Activated naive CD4-positive, alpha-beta T cell treated with anti-CD3 and anti-CD28 coated beads for 36 hours (primary cell): ENCODE measurements around the gene NUBPL. TPM values are rescaled to one million over a fixed set of nuclear protein-coding genes. Genes with fewer than 3 reads are reported as not detected.
"Not testable (repeated sequence)": the region's sequence is repeated elsewhere in the genome, so short reads cannot be mapped to it uniquely, and the experiment has no call there.

ENCODE experiments used
- CTCF ChIA-PET: fragments of 350-600 bp; sonication (Branson Sonifier 250); formaldehyde crosslinking; loops from one replicate; lab custom pipeline; 2021; ENCODE audit warnings: antibody characterized with exemption; lab: Charles Lee
- DNase-seq: peaks from one replicate; pipeline ENCODE4 v3.0.0-alpha.2; 2020
- H3K27ac Mint-ChIP-seq: one replicate; pipeline ENCODE4 v1.8.0; 2021; ENCODE audit warnings: mild to moderate bottlenecking, mixed read lengths
- H3K27me3 Mint-ChIP-seq: one replicate; pipeline ENCODE4 v1.8.0; 2021; ENCODE audit warnings: low read depth, mixed read lengths
- H3K36me3 Mint-ChIP-seq: one replicate; pipeline ENCODE4 v1.8.0; 2021; ENCODE audit warnings: low read depth, mixed read lengths
- H3K4me1 Mint-ChIP-seq: one replicate; pipeline ENCODE4 v1.8.0; 2021; ENCODE audit warnings: low read depth, mixed read lengths
- H3K4me3 Mint-ChIP-seq: one replicate; pipeline ENCODE4 v1.8.0; 2021; ENCODE audit warnings: mild to moderate bottlenecking, moderate library complexity, mixed read lengths
- H3K9me3 Mint-ChIP-seq: one replicate; pipeline ENCODE4 v1.8.0; 2021; ENCODE audit warnings: mixed read lengths
- intact Hi-C: fragments of 100-400 bp; cut with micrococcal nuclease; formaldehyde crosslinking; loops from one replicate; pipeline ENCODE4 v1.15.1; 2023
- total RNA-seq, 2 experiments: library from RNA; stranded (reverse); gene quantifications; one replicate each; pipeline ENCODE4 v1.2.3, GENCODE V29; 2021

NUBPL gene
- total RNA-seq, 2 experiments from 2014 or later: 11.5 to 13.5 TPM

DNA sequence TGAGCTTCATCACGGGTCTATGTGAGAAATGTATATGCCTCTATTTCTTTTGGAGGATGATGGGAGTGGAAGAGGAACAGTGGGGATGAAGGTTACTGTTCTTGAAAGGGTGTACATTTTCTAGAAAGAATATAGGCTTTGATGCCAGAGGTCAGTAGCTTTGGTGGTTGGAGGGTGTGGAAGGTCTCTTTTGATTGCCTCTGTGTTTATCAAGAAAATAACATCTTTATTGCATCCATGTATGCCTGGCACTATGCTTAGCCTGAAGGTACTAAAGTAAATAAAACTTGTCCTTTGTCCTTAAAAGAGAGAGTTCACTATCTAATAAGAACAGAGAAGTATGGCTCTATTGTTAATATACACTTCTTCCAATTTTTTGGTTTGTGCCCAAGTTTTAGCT lies 201.8 kb downstream of the NUBPL start:
- H3K27ac Mint-ChIP-seq: no peak overlapping the region
- intact Hi-C loops: no loop called here
- CTCF ChIA-PET: interaction anchor here (0.6 kb wide), 1 partner anchor 998 kb away, joined by 3 read pairs; no protein-coding TSS in a partner anchor
- DNase-seq: no peak
- H3K4me1 Mint-ChIP-seq: no peaks in the 10 kb centered on the region
- no peak overlapping the region for H3K4me3 Mint-ChIP-seq
- no peaks in the 10 kb centered on the region for H3K9me3 Mint-ChIP-seq
- no peaks in the 10 kb centered on the region for H3K27me3 Mint-ChIP-seq
- H3K36me3 Mint-ChIP-seq: peaks cover 7% of the 10 kb centered on the region

DNA sequence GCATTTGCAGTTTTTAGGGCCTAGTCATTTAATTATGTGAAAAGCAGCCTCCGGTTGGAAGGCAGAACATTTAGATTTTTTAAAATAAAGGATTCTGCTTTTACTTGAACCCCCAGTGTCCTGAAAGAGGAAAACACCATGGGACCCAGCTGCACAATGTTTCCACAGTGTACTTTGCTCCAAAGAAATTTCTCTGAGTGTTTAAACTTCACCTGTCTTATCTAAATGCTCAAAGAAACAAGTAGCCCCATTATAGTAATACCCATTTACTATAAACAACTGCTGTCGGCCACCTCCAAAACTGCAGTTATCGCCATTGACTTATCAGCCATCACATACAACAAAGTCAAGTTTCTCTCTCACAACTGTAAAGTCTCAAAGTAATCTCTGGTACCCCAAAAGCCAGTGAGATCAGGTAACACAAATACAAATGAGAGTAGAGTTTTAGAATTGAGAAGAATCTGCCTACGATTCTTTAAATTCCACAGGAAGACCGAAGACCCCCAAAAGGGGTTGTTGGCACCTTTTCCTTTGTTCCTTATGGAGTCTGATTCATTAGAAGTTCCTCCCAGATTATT lies 205.2 kb downstream of the NUBPL start:
- intact Hi-C loops: no loop called here
- CTCF ChIA-PET: no interaction called here

DNA sequence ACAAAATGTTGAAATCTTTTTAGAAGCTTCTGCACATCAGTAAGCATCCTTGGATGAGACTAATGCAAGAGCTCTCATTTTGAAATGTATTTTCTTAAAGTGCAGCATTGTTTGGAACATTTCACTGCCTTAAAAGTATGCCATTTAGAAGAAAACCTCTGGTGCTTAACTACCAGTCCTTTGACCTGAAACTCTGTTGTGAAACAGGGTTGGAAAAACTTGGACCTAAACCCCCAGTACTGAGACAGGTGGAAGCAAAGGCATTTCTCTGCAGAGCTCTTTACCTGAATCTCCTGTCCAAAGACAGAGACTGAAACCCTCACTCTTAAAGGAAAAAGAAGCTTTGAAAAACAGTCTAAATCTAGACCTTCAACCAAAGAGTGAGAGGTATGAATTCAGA lies 207.2 kb downstream of the NUBPL start:
- Mint-ChIP-seq H3K36me3 (peaks cover 6% of the 10 kb centered on the region), H3K27me3 (no peaks in the 10 kb centered on the region), H3K4me1 (no peaks in the 10 kb centered on the region), H3K27ac (no peak overlapping the region), H3K4me3 (no peak overlapping the region), H3K9me3 (no peaks in the 10 kb centered on the region)
- CTCF ChIA-PET: no interaction called here
- intact Hi-C loops: no loop called here
- DNase-seq: no peak

More for the DNA sequence above, 205.2 kb downstream of the NUBPL start:
- no peak overlapping the region for H3K4me3 Mint-ChIP-seq
- H3K27ac Mint-ChIP-seq: no peak overlapping the region
- H3K36me3 Mint-ChIP-seq: peaks cover 6% of the 10 kb centered on the region
- H3K9me3 Mint-ChIP-seq: no peaks in the 10 kb centered on the region
- no peak for DNase-seq
- no peaks in the 10 kb centered on the region for H3K4me1 Mint-ChIP-seq
- no peaks in the 10 kb centered on the region for H3K27me3 Mint-ChIP-seq

DNA sequence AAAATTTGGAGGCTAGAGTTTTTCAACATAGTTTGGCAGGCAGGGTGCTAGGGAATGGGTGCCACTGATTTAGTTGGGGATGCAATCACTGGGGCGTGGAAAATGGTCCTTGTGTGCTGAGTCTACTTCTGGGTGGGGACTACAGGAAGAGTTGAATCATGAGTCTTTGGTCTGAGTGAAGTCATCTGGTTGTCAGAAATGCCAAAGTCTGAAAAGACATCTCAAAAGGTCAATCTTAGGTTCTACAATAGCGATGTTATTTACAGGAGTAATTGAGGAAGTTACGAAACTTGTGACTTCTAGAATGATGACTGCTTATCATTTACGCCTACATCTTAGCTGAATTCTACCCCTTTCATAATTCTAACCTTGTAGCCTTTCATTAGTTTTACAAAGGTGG lies 209.1 kb downstream of the NUBPL start:
- no peaks in the 10 kb centered on the region for H3K4me1 Mint-ChIP-seq
- intact Hi-C loops: no loop called here
- CTCF ChIA-PET: no interaction called here
- no peak overlapping the region for H3K27ac Mint-ChIP-seq
- H3K9me3 Mint-ChIP-seq: no peaks in the 10 kb centered on the region
- H3K27me3 Mint-ChIP-seq: no peaks in the 10 kb centered on the region
- no peak overlapping the region for H3K4me3 Mint-ChIP-seq
- no peak for DNase-seq
- H3K36me3 Mint-ChIP-seq: peaks cover 8% of the 10 kb centered on the region

DNA sequence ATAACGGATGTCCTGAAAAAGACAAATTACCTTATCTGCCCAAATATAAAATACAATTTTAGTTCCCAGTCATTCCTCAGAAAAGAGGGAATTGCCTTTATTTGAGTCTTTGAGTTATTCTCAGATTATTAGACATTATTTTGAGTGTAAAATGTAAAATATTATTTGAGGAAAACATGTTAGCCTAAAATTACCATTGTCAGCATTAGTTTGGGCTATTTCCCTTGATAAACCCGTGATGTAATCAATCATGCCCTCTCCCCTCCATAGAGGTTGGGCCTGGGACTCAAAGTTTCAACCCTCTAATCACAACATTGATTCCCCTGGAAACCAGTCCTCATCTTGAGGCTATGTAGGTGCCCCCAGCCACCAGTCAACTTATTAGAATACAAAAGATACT lies 213.4 kb downstream of the NUBPL start:
- intact Hi-C loops: no loop called here

DNA sequence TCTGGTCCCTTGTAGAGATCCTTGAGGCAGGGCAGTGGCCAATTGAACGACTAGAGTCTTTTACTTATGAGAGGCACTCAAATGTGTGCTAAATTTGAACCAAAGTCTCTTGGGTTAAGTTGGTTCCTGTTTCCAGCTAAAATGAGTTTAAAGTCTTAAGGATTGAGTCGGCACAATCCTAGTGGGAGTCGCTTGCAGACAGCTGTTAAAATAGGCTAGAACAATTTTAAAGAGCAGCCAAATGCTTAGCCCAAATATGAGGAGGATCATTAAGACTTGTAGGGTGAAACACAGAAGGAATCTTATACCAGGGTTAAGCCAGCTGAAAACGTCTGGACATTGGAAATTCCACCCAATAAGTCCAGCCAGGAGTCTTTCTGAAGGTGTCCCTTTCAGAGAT lies 216.1 kb downstream of the NUBPL start:
- Mint-ChIP-seq H3K27me3 (no peaks in the 10 kb centered on the region), H3K4me1 (no peaks in the 10 kb centered on the region), H3K9me3 (peaks cover 16% of the 10 kb centered on the region), H3K36me3 (peaks cover 28% of the 10 kb centered on the region), H3K4me3 (no peak overlapping the region), H3K27ac (no peak overlapping the region)
- CTCF ChIA-PET: no interaction called here
- DNase-seq: no peak
- intact Hi-C loops: no loop called here

More for the DNA sequence above, 213.4 kb downstream of the NUBPL start:
- Mint-ChIP-seq H3K4me1 (no peaks in the 10 kb centered on the region), H3K4me3 (no peak overlapping the region), H3K36me3 (peaks cover 19% of the 10 kb centered on the region), H3K9me3 (peaks cover 6% of the 10 kb centered on the region), H3K27me3 (no peaks in the 10 kb centered on the region), H3K27ac (no peak overlapping the region)
- CTCF ChIA-PET: no interaction called here
- no peak for DNase-seq

DNA sequence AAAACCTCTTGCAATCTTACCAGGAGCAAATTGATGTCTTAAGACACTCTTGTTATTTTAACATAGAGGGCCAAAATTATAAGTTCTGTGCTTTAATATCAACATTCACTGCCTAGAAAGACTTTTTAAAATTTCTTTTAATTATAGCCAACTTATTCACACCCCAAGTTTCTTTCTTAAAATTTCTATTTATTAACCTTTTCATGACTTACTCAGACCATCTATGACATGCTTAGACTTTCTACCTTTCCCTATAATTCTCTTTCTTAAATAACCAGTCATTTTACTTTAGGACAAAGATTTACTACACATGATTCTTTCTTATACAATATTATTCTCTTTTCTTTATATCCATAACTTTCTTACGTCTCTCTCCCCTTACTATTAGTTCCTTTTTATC lies 220.4 kb downstream of the NUBPL start:
- H3K27ac Mint-ChIP-seq: no peak overlapping the region
- H3K4me3 Mint-ChIP-seq: no peak overlapping the region
- H3K4me1 Mint-ChIP-seq: no peaks in the 10 kb centered on the region
- peaks cover 16% of the 10 kb centered on the region for H3K9me3 Mint-ChIP-seq
- no peaks in the 10 kb centered on the region for H3K27me3 Mint-ChIP-seq
- no peak for DNase-seq
- peaks cover 23% of the 10 kb centered on the region for H3K36me3 Mint-ChIP-seq
- intact Hi-C loops: no loop called here
- CTCF ChIA-PET: no interaction called here

DNA sequence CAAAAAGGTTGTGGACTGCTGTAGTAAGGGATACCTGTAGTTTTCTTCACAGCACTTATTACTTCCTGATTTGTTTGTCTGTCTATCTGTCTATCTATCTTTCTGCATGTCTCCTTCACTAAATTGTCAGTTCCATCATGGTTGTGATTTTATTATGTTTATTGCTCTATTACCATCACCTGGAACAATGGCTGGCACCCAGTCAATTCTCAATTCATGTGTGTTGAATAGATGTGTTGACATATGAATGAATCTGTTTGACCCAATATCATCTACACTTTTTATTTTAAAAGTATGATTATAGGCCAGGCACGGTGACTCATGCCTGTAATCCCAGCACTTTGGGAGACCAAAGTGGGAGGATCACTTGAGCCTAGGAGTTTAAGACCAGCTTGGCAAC lies 224.4 kb downstream of the NUBPL start:
- H3K4me1 Mint-ChIP-seq: no peaks in the 10 kb centered on the region
- intact Hi-C loops: no loop called here
- no peak for DNase-seq
- no peak overlapping the region for H3K27ac Mint-ChIP-seq
- H3K36me3 Mint-ChIP-seq: peaks cover 18% of the 10 kb centered on the region
- no peaks in the 10 kb centered on the region for H3K27me3 Mint-ChIP-seq
- CTCF ChIA-PET: no interaction called here
- H3K4me3 Mint-ChIP-seq: no peak overlapping the region
- peaks cover 8% of the 10 kb centered on the region for H3K9me3 Mint-ChIP-seq

DNA sequence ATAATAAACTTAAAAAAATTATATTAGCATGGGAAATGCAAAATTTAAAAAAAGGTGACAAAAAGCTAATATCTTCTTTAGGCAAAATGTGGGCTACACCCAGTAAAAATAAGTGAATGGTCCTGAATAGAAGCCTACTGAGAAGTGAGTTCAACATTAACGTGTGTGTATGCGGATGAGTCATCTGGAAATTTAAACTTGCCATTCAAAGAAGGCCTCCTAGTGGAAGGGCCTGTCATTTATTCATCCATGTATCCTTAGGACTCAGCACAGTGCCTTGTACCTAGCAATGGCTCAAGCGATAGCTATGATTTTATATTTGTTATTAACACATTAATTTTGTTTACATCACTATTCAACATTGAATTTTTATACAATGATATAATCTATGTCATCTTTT lies 226.2 kb downstream of the NUBPL start:
- H3K4me1 Mint-ChIP-seq: no peaks in the 10 kb centered on the region
- no peak overlapping the region for H3K27ac Mint-ChIP-seq
- peaks cover 9% of the 10 kb centered on the region for H3K36me3 Mint-ChIP-seq
- CTCF ChIA-PET: interaction anchor here (0.6 kb wide), 1 partner anchor 69 kb away, joined by 3 read pairs; no protein-coding TSS in a partner anchor
- no peak for DNase-seq
- no peaks in the 10 kb centered on the region for H3K27me3 Mint-ChIP-seq
- intact Hi-C loops: no loop called here
- H3K9me3 Mint-ChIP-seq: no peaks in the 10 kb centered on the region
- H3K4me3 Mint-ChIP-seq: no peak overlapping the region

DNA sequence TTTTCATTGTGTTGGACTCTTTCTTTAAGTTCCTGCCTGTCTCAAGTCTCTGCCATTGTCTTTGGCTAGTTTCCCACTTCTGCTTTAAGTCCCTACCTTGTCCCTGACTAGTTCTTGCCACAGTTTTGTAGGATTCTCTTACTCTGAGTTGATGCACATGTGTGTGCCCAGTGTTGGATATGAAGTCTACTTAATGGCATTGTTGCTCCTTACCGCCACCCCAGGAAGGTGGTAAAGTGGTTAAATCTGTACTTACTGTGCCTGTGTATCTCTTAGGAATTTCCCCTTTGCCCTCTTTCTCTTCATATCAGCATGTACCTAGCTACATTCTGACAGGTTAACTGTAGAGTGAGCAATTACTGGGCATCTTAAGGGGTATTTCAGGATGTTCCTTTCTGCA lies 227.1 kb downstream of the NUBPL start:
- Mint-ChIP-seq H3K9me3 (peaks cover 5% of the 10 kb centered on the region), H3K36me3 (peaks cover 14% of the 10 kb centered on the region), H3K4me1 (no peaks in the 10 kb centered on the region), H3K4me3 (no peak overlapping the region), H3K27ac (no peak overlapping the region), H3K27me3 (no peaks in the 10 kb centered on the region)
- CTCF ChIA-PET: no interaction called here
- intact Hi-C loops: no loop called here
- DNase-seq: no peak

DNA sequence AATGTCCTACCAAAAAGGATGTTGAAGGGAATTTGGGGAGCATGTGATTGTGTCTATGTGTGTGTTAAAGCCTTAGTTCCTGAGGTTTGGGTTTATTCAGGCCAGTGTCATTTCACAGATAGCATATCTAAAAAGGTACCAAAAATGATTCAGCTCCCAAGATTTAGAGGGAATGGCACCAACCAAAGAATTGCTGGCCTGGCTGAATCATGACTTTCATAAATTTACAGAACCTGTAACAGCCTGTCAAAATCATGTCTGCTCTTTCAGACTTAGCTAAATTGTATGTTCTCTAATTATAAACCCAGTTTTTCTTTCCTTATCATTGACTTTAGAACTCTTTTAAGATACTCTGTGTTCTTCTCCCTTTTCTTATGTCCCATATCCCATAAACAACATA lies 231.5 kb downstream of the NUBPL start:
- Mint-ChIP-seq H3K27ac (no peak overlapping the region), H3K9me3 (peaks cover 7% of the 10 kb centered on the region), H3K4me1 (no peaks in the 10 kb centered on the region), H3K4me3 (no peak overlapping the region), H3K27me3 (no peaks in the 10 kb centered on the region), H3K36me3 (peaks cover 11% of the 10 kb centered on the region)
- intact Hi-C loops: no loop called here
- no peak for DNase-seq
- CTCF ChIA-PET: no interaction called here

DNA sequence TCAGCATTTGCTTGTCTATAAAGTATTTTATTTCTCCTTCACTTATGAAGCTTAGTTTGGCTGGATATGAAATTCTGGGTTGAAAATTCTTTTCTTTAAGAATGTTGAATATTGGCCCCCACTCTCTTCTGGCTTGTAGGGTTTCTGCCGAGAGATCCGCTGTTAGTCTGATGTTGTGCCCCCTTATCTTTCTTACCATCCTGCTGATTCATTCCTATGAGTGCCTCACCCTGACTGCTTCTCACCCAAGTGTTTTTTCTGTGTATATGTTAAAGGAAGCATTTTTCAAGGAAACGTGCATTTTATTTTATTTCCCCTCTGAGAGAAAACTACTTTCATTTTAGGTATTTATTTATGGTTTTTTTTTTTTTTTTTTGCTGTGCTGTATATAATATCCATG lies 236.7 kb downstream of the NUBPL start:
- DNase-seq, H3K4me3 Mint-ChIP-seq, H3K27ac Mint-ChIP-seq, H3K4me1 Mint-ChIP-seq, intact Hi-C loops, CTCF ChIA-PET, H3K27me3 Mint-ChIP-seq: not testable (repeated sequence)
- Mint-ChIP-seq H3K9me3 (peaks cover 11% of the 10 kb centered on the region), H3K36me3 (peaks cover 27% of the 10 kb centered on the region)

DNA sequence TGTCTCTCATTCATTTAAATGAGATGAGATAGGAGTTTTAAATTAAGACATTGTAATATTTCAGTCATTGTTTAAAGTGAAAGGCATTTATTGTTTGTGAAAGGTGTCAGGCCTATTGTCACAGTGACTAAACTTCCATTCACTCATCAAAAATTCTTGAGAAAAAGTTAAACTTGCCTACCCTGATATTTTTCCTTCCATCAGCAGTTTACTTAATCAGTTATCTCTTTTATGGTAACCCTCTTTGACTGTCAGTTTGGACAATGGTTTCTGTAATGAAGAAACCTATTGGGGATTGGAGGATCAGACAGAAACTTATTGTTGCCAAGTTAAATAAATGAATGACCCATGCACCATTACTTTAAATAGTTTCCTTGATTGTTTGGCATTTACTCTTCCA lies 241.6 kb downstream of the NUBPL start:
- H3K4me3 Mint-ChIP-seq: no peak overlapping the region
- no peaks in the 10 kb centered on the region for H3K27me3 Mint-ChIP-seq
- CTCF ChIA-PET: no interaction called here
- no peak for DNase-seq
- peaks cover 39% of the 10 kb centered on the region for H3K36me3 Mint-ChIP-seq
- H3K4me1 Mint-ChIP-seq: no peaks in the 10 kb centered on the region
- intact Hi-C loops: no loop called here
- H3K27ac Mint-ChIP-seq: no peak overlapping the region
- H3K9me3 Mint-ChIP-seq: peaks cover 10% of the 10 kb centered on the region
